IMR-90 (cell line): ENCODE measurements around the gene CDC37L1. TPM values are rescaled to one million over a fixed set of nuclear protein-coding genes. Genes with fewer than 3 reads are reported as not detected.

Source experiments
- ATAC-seq: fragments of 200-7000 bp; cut with Tn5 transposase; 2 replicates; pipeline ENCODE4 v1.9.1; 2020; ENCODE audit warnings: low read depth, mild to moderate bottlenecking, moderate library complexity
- BruUV-seq: library from RNA; stranded (reverse); fragments of 400-500 nt; replicated peaks from 2 replicates; lab custom pipeline; 2021; lab: Mats Ljungman, UMichigan
- CTCF ChIA-PET: fragments of 300-600 bp; formaldehyde crosslinking; extraction: SDS; loops from one replicate; lab custom pipeline; 2021; ENCODE audit warnings: antibody characterized with exemption; lab: Yijun Ruan, JAX
- POLR2A ChIA-PET: fragments of 300-600 bp; sonication (Branson Sonifier 250); formaldehyde crosslinking; loops from one replicate; lab custom pipeline; 2022; ENCODE audit warnings: antibody characterized with exemption; ENCODE audit not compliant: unreplicated experiment; lab: Charles Lee
- DNase-seq: peaks from one replicate; pipeline ENCODE4 v3.0.0; 2013
- H2AFZ ChIP-seq: replicated peaks from 2 replicates; pipeline ENCODE3; 2013; ENCODE audit warnings: low read length, mild to moderate bottlenecking; ENCODE audit not compliant: poor library complexity
- H2AK5ac ChIP-seq: 2 replicates; pipeline ENCODE4 v1.6.1; 2013; ENCODE audit warnings: low read depth, low read length, inconsistent platforms
- H2AK9ac ChIP-seq: replicated peaks from 2 replicates; pipeline ENCODE3; 2013; ENCODE audit warnings: mild to moderate bottlenecking, low read depth, low read length, moderate library complexity; ENCODE audit not compliant: poor library complexity
- H2BK120ac ChIP-seq: 2 replicates; pipeline ENCODE4 v1.6.1; 2013; ENCODE audit warnings: low read depth, low read length, inconsistent platforms
- H2BK15ac ChIP-seq: 3 replicates; pipeline ENCODE4 v1.6.1; 2013; ENCODE audit warnings: low read depth, low read length, inconsistent platforms
- H2BK20ac ChIP-seq: 2 replicates; pipeline ENCODE4 v1.6.1; 2013; ENCODE audit warnings: low read depth, mild to moderate bottlenecking, inconsistent platforms, low read length, moderate library complexity
- H2BK5ac ChIP-seq: 2 replicates; pipeline ENCODE4 v1.6.1; 2013; ENCODE audit warnings: mild to moderate bottlenecking, low read depth, low read length, inconsistent platforms; ENCODE audit not compliant: poor library complexity, severe bottlenecking
- H3K14ac ChIP-seq: replicated peaks from 2 replicates; pipeline ENCODE4 v1.6.1; 2013; ENCODE audit warnings: low read depth, low read length, inconsistent platforms
- H3K18ac ChIP-seq: 2 replicates; pipeline ENCODE4 v1.6.1; 2013; ENCODE audit warnings: low read depth, low read length, control low read depth
- H3K23ac ChIP-seq: 2 replicates; pipeline ENCODE4 v1.6.1; 2013; ENCODE audit warnings: low read depth, low read length, inconsistent platforms
- H3K27ac ChIP-seq: 2 replicates; pipeline ENCODE4 v1.5.1; 2013; ENCODE audit warnings: mild to moderate bottlenecking, control low read depth, low read length; ENCODE audit not compliant: insufficient read depth
- H3K27me3 ChIP-seq: 2 replicates; pipeline ENCODE4 v1.6.1; 2013; ENCODE audit warnings: low read length; ENCODE audit not compliant: control insufficient read depth, insufficient read depth
- H3K36me3 ChIP-seq: 2 replicates; pipeline ENCODE4 v1.6.1; 2013; ENCODE audit warnings: low read length, mixed read lengths; ENCODE audit not compliant: control insufficient read depth, insufficient read depth
- H3K4ac ChIP-seq: 2 replicates; pipeline ENCODE4 v1.6.1; 2013; ENCODE audit warnings: low read depth, low read length, inconsistent platforms
- H3K4me1 ChIP-seq: 2 replicates; pipeline ENCODE4 v1.6.1; 2013; ENCODE audit warnings: low read length, mixed read lengths; ENCODE audit not compliant: control insufficient read depth, insufficient read depth
- H3K4me2 ChIP-seq: 2 replicates; pipeline ENCODE4 v1.6.1; 2013; ENCODE audit warnings: low read depth, mild to moderate bottlenecking, control low read depth, low read length, moderate library complexity
- H3K4me3 ChIP-seq: 2 replicates; pipeline ENCODE4 v1.5.1; 2013; ENCODE audit warnings: low read depth, mild to moderate bottlenecking, control low read depth, low read length, moderate library complexity; ENCODE audit not compliant: insufficient read depth
- H3K56ac ChIP-seq: 2 replicates; pipeline ENCODE4 v1.6.1; 2013; ENCODE audit warnings: low read length, inconsistent platforms; ENCODE audit not compliant: insufficient read depth; ENCODE audit errors: extremely low read depth
- H3K79me1 ChIP-seq, 2 experiments: 2 replicates each; pipeline ENCODE4 v1.6.1; 2013; ENCODE audit warnings: low read length in 2 of 2, inconsistent platforms in 1 of 2, low read depth in 1 of 2
- H3K9ac ChIP-seq: 2 replicates; pipeline ENCODE4 v1.6.1; 2013; ENCODE audit warnings: low read depth, low read length, control low read depth
- H3K9me1 ChIP-seq: 2 replicates; pipeline ENCODE4 v1.6.1; 2013; ENCODE audit warnings: low read length, inconsistent platforms; ENCODE audit not compliant: insufficient read depth
- H3K9me3 ChIP-seq: 2 replicates; pipeline ENCODE4 v1.6.1; 2013; ENCODE audit warnings: low read length; ENCODE audit not compliant: control insufficient read depth, insufficient read depth
- H4K20me1 ChIP-seq: 2 replicates; pipeline ENCODE4 v1.6.1; 2013; ENCODE audit warnings: low read length, inconsistent platforms; ENCODE audit not compliant: insufficient read depth
- H4K5ac ChIP-seq: 2 replicates; pipeline ENCODE4 v1.6.1; 2013; ENCODE audit warnings: mild to moderate bottlenecking, low read depth, low read length, control low read depth
- H4K8ac ChIP-seq, 2 experiments: 2 replicates each; pipeline ENCODE4 v1.6.1; 2013; ENCODE audit warnings: low read depth in 2 of 2, low read length in 2 of 2, control low read depth in 1 of 2, inconsistent platforms in 1 of 2
- H4K91ac ChIP-seq: 2 replicates; pipeline ENCODE4 v1.6.1; 2013; ENCODE audit warnings: low read depth, low read length, inconsistent platforms; ENCODE audit not compliant: insufficient read depth
- MAZ ChIP-seq: IDR thresholded peaks from 2 replicates; pipeline ENCODE4 v1.6.1; 2012; ENCODE audit warnings: low read depth, mild to moderate bottlenecking, low read length, improper control_type of control experiment, moderate library complexity, borderline replicate concordance
- NFE2L2 ChIP-seq: fragments of 150-350 bp; IDR thresholded peaks from 2 replicates; pipeline ENCODE4 v1.6.1; 2016; ENCODE audit warnings: low read depth, mild to moderate bottlenecking, low read length
- POLR2A ChIP-seq: IDR thresholded peaks from 2 replicates; pipeline ENCODE4 v1.6.1; 2012; ENCODE audit warnings: mild to moderate bottlenecking, low read depth, low read length
- RCOR1 ChIP-seq: IDR thresholded peaks from 2 replicates; pipeline ENCODE4 v1.6.1; 2012; ENCODE audit warnings: mild to moderate bottlenecking, low read length, improper control_type of control experiment; ENCODE audit not compliant: insufficient replicate concordance
- WGBS, 2 experiments: methylation state at CpG; one replicate each; pipeline versions ENCODE4 v1.1.5 to v1.1.7; 2013; ENCODE audit warnings: missing lambda C conversion rate in 2 of 2; ENCODE audit not compliant: insufficient read length in 1 of 2; ENCODE audit errors: extremely low coverage in 2 of 2; 5-methylcytosine and 5-hydroxymethylcytosine counted together
- dilution Hi-C: fragments of 300-500 bp; cut with HindIII; formaldehyde crosslinking; loops from one replicate; pipeline ENCODE4 v1.14.3; 2018; ENCODE audit warnings: low sequenced_read_pairs; ENCODE audit not compliant: unreplicated experiment
- in situ Hi-C: fragments of 300-500 bp; cut with MboI; formaldehyde crosslinking; loops from 3 replicates; pipeline ENCODE4 v1.14.3; 2019; ENCODE audit warnings: low sequenced_read_pairs, inconsistent platforms, mixed read lengths
- intact Hi-C: fragments of 100-400 bp; cut with micrococcal nuclease; formaldehyde crosslinking; loops from 2 replicates; pipeline ENCODE4 v1.10.0; 2022
- polyA plus RNA-seq, 3 experiments: library from polyadenylated mRNA; depleted of rRNA; stranded (reverse); fragments of >200 nt; gene quantifications; 2 replicates each; pipeline ENCODE4 v1.2.3, GENCODE V29; 2012; ENCODE audit warnings: low replicate concordance in 1 of 3
- total RNA-seq: library from RNA; depleted of rRNA; stranded (reverse); fragments of >200 nt; gene quantifications from 2 replicates; pipeline ENCODE4 v1.2.3, GENCODE V29; 2012

The CDC37L1 gene
- total and polyA plus RNA-seq, 2 of the 4 experiments (the other 2 are of a cell fraction), result 6.6 to 7.3 TPM

GRCh38 chr9:4671737-4672136 is 7.6 kb upstream of the CDC37L1 start:
- H4K8ac ChIP-seq, result no peak overlapping the region
- no peak overlapping the region for H3K23ac ChIP-seq
- ChIA-PET CTCF (no interaction called here), POLR2A (no interaction called here)
- H3K27ac ChIP-seq, result no peak overlapping the region
- DNase-seq, result no peak
- in situ Hi-C loops, result no loop called here
- no peak overlapping the region for H3K4me2 ChIP-seq
- no peak overlapping the region for H3K18ac ChIP-seq
- no peak overlapping the region for H3K56ac ChIP-seq
- H3K36me3 ChIP-seq, result no peaks in the 10 kb centered on the region
- no peak overlapping the region for H3K4me3 ChIP-seq
- WGBS, 2 experiments, result no CpG with 5 or more reads among the region's 1 CpG
- H2AK9ac ChIP-seq, result no peak overlapping the region
- intact Hi-C loops, result no loop called here
- no peak overlapping the region for H2BK5ac ChIP-seq
- H2BK120ac ChIP-seq, result no peak overlapping the region
- BruUV-seq, result no TSS peak
- peaks cover 2% of the 10 kb centered on the region; the same call in 1 of the 2 replicates for H3K4me1 ChIP-seq
- H3K9me1 ChIP-seq, result no peaks in the 10 kb centered on the region
- no peaks in the 10 kb centered on the region for H3K79me1 ChIP-seq
- dilution Hi-C loops, result no loop called here
- H2AK5ac ChIP-seq, result no peak overlapping the region
- no peak overlapping the region for H3K4ac ChIP-seq
- no peak overlapping the region for H3K9ac ChIP-seq
- H2AFZ ChIP-seq, result no peak overlapping the region
- no peak for ATAC-seq
- no peak overlapping the region for H2BK20ac ChIP-seq
- H4K20me1 ChIP-seq, result no peaks in the 10 kb centered on the region
- H4K5ac ChIP-seq, result no peak overlapping the region
- H2BK15ac ChIP-seq, result no peak overlapping the region
- no peak for TF ChIP-seq MAZ
- TF ChIP-seq POLR2A, result no peak
- no peak for TF ChIP-seq NFE2L2
- TF ChIP-seq RCOR1, result no peak
- no peaks in the 10 kb centered on the region for H3K9me3 ChIP-seq
- H4K91ac ChIP-seq, result no peak overlapping the region
- no peak overlapping the region for H3K14ac ChIP-seq
- no peaks in the 10 kb centered on the region; the same call in 1 of the 2 replicates for H3K27me3 ChIP-seq
